ENCODE data around the gene MTHFD1L.
"Not testable (repeated sequence)": the region's sequence is repeated elsewhere in the genome, so short reads cannot be mapped to it uniquely, and the experiment has no call there.

MTHFD1L gene

GRCh38 chr6:151101161-151101815, 235.8 kb downstream of the MTHFD1L start:
- no peak for DNase-seq

GRCh38 chr6:151101816-151102694, 236.6 kb downstream of the MTHFD1L start:
- no peak for DNase-seq

- DNase-seq = no peak
Observed at GRCh38 chr6:151103266-151103665, 237.8 kb downstream of the MTHFD1L start.

GRCh38 chr6:151107897-151108427, 242.5 kb downstream of the MTHFD1L start:
- DNase-seq = no peak

- no peak for DNase-seq
Observed at GRCh38 chr6:151108548-151108947, 243.0 kb downstream of the MTHFD1L start.

- no peak for DNase-seq
Observed at GRCh38 chr6:151109361-151109760, 243.9 kb downstream of the MTHFD1L start.

GRCh38 chr6:151109869-151110575, 244.5 kb downstream of the MTHFD1L start:
- DNase-seq = no peak

- no peak for DNase-seq
Observed at GRCh38 chr6:151110576-151110905, 245.0 kb downstream of the MTHFD1L start.

GRCh38 chr6:151111670-151112069, 246.2 kb downstream of the MTHFD1L start:
- DNase-seq = no peak

GRCh38 chr6:151112130-151112529, 246.6 kb downstream of the MTHFD1L start:
- no peak for DNase-seq

- DNase-seq = not testable (repeated sequence)
Observed at GRCh38 chr6:151112884-151113283, 247.4 kb downstream of the MTHFD1L start.

GRCh38 chr6:151113641-151114040, 248.1 kb downstream of the MTHFD1L start:
- DNase-seq = no peak

GRCh38 chr6:151118461-151119123, 253.1 kb downstream of the MTHFD1L start:
- DNase-seq = peak; percentile 3

GRCh38 chr6:151119823-151120524, 254.5 kb downstream of the MTHFD1L start:
- no peak for DNase-seq

- DNase-seq = no peak
Observed at GRCh38 chr6:151121900-151122299, 256.4 kb downstream of the MTHFD1L start.

GRCh38 chr6:151123641-151124040, 258.1 kb downstream of the MTHFD1L start:
- not testable (repeated sequence) for DNase-seq

GRCh38 chr6:151125242-151125641, 259.7 kb downstream of the MTHFD1L start:
- not testable (repeated sequence) for DNase-seq

GRCh38 chr6:151125651-151126416, 260.3 kb downstream of the MTHFD1L start:
- peak; percentile 53 for DNase-seq

GRCh38 chr6:151126417-151126724, 260.9 kb downstream of the MTHFD1L start:
- not testable (repeated sequence) for DNase-seq

GRCh38 chr6:151127133-151127798, 261.8 kb downstream of the MTHFD1L start:
- DNase-seq = not testable (repeated sequence)

Measured in kidney glomerular epithelial cell (primary cell).